GM18526 (cell line): ENCODE data around the gene DTX1.

Experiments used
- POLR2A ChIP-seq: IDR thresholded peaks from 3 replicates; pipeline ENCODE4 v1.6.1; 2011; ENCODE audit not compliant: insufficient read length; ENCODE audit errors: extremely low read depth

DTX1 gene

GRCh38 chr12:113062502-113063395, 6.2 kb downstream of the DTX1 start:
- no peak for TF ChIP-seq POLR2A

GRCh38 chr12:113063396-113064350, 7.1 kb downstream of the DTX1 start:
- TF ChIP-seq POLR2A: no peak

GRCh38 chr12:113064395-113065125, 8.0 kb downstream of the DTX1 start:
- no peak for TF ChIP-seq POLR2A

- TF ChIP-seq POLR2A: no peak
Observed at GRCh38 chr12:113065126-113066007, 8.8 kb downstream of the DTX1 start.

- no peak for TF ChIP-seq POLR2A
Observed at GRCh38 chr12:113066813-113067400, 10.4 kb downstream of the DTX1 start.

GRCh38 chr12:113067987-113068935, 11.7 kb downstream of the DTX1 start:
- no peak for TF ChIP-seq POLR2A

GRCh38 chr12:113069149-113069548, 12.6 kb downstream of the DTX1 start:
- TF ChIP-seq POLR2A: no peak

GRCh38 chr12:113069751-113070116, 13.2 kb downstream of the DTX1 start:
- TF ChIP-seq POLR2A: no peak

GRCh38 chr12:113070117-113070906, 13.8 kb downstream of the DTX1 start:
- no peak for TF ChIP-seq POLR2A

- no peak for TF ChIP-seq POLR2A
Observed at GRCh38 chr12:113071135-113072112, 14.9 kb downstream of the DTX1 start.

- TF ChIP-seq POLR2A: no peak
Observed at GRCh38 chr12:113072136-113072535, 15.6 kb downstream of the DTX1 start.

- no peak for TF ChIP-seq POLR2A
Observed at GRCh38 chr12:113073586-113073985, 17.1 kb downstream of the DTX1 start.
